Measurements from ENCODE around the gene CAND2. TPM values are rescaled to one million over a fixed set of nuclear protein-coding genes. Genes with fewer than 3 reads are reported as not detected.
"Not testable (repeated sequence)": the region's sequence is repeated elsewhere in the genome, so short reads cannot be mapped to it uniquely, and the experiment has no call there.

CAND2 gene
- total RNA-seq, 3 donors from 2014 or later = 1.3 to 14.1 (median 1.4) TPM

DNA sequence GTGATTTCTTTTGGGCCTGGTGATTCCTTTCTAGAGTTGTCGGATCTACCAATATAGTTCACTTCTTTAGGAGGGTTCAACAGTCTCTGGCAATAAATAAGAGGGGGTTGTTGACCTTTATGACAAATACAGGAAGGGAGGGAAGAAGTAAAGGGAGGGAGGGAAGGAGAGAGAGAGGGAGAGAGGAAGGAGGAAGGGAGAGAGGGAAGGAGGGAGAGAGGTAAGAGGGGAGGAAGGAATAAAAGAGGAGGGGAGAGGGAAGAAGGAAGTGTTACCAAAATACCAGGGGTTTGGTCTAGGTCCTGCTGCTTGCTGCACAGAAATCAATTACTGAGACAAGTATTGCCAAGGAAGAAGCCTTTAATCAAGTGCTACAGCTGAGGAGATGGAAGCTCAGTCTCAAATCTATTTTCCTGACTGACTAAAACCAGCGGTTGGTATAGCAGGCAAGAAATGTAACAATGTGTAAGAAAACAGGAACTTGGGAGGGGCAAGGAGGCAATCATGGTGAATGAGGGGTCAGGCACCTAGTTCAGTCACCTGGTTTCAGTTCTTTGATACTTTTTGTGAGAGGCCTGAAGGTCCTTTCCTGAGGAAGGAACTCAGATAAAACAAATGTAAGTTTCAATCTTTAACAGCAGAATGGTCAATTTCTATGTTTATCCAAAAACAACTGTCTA, 23.3 kb upstream of the CAND2 start:
- intact Hi-C loops (cut with DNase I, micrococcal nuclease) = no loop called here
- Histone ChIP-seq H3K9me3 (no peaks in the 10 kb centered on the region), H3K36me3 (ENCODE audit: low read depth) (no peaks in the 10 kb centered on the region), H3K4me1 (ENCODE audit: low read depth) (no peaks in the 10 kb centered on the region), H3K4me3 (no peak overlapping the region)
- TF ChIP-seq, protein P1, sequence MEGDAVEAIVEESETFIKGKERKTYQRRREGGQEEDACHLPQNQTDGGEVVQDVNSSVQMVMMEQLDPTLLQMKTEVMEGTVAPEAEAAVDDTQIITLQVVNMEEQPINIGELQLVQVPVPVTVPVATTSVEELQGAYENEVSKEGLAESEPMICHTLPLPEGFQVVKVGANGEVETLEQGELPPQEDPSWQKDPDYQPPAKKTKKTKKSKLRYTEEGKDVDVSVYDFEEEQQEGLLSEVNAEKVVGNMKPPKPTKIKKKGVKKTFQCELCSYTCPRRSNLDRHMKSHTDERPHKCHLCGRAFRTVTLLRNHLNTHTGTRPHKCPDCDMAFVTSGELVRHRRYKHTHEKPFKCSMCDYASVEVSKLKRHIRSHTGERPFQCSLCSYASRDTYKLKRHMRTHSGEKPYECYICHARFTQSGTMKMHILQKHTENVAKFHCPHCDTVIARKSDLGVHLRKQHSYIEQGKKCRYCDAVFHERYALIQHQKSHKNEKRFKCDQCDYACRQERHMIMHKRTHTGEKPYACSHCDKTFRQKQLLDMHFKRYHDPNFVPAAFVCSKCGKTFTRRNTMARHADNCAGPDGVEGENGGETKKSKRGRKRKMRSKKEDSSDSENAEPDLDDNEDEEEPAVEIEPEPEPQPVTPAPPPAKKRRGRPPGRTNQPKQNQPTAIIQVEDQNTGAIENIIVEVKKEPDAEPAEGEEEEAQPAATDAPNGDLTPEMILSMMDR (IDR thresholded peaks at IDR 0.05) = no peak
- no peak for ATAC-seq
- no peak for DNase-seq

GRCh38 chr3:12773710-12774086, 22.8 kb upstream of the CAND2 start:
- no peak for DNase-seq
- H3K9me3 ChIP-seq = no peaks in the 10 kb centered on the region
- no peaks in the 10 kb centered on the region for H3K4me1 ChIP-seq (ENCODE audit: low read depth)
- intact Hi-C loops (cut with DNase I, micrococcal nuclease) = no loop called here
- no peak for ATAC-seq
- no peaks in the 10 kb centered on the region for H3K36me3 ChIP-seq (ENCODE audit: low read depth)
- H3K4me3 ChIP-seq = no peak overlapping the region
- TF ChIP-seq, protein P1 (IDR thresholded peaks at IDR 0.05) = no peak

- TF ChIP-seq, protein P1 (IDR thresholded peaks at IDR 0.05) = no peak
- H3K36me3 ChIP-seq (ENCODE audit: low read depth) = no peaks in the 10 kb centered on the region
- intact Hi-C loops (cut with DNase I, micrococcal nuclease) = no loop called here
- no peak overlapping the region for H3K4me3 ChIP-seq
- H3K9me3 ChIP-seq = no peaks in the 10 kb centered on the region
- no peak for ATAC-seq
- no peaks in the 10 kb centered on the region for H3K4me1 ChIP-seq (ENCODE audit: low read depth)
- DNase-seq = no peak
Observed at GRCh38 chr3:12774619-12775018, 21.9 kb upstream of the CAND2 start.

DNA sequence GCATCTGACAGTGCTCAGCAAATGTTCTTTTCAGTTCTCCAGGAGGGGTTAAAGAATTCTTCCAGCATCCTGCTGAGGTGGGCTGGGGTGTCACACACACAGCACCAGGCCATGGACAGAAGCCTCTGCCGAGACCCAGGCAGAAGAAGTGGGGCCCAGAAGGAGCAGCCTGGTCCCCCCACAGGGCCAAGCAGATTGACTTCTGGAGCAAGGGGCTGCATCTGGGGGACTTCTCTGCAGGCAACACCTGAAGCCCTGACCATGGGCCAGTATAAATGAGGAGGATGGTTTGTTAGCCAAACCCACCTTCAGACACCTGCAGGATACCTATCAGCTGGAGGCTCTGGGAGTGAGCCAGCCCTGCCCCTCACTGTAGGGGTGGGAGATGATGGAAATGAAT, 21.3 kb upstream of the CAND2 start:
- ATAC-seq (no peak), DNase-seq (no peak)
- no peak overlapping the region for H3K4me3 ChIP-seq
- intact Hi-C loops (cut with DNase I, micrococcal nuclease) = no loop called here
- H3K9me3 ChIP-seq = no peaks in the 10 kb centered on the region
- H3K36me3 ChIP-seq (ENCODE audit: low read depth) = no peaks in the 10 kb centered on the region
- TF ChIP-seq, protein P1 (IDR thresholded peaks at IDR 0.05) = no peak
- no peaks in the 10 kb centered on the region for H3K4me1 ChIP-seq (ENCODE audit: low read depth)

- H3K4me1 ChIP-seq (ENCODE audit: low read depth); H3K9me3 ChIP-seq; ATAC-seq; DNase-seq; H3K4me3 ChIP-seq; intact Hi-C loops (cut with DNase I, micrococcal nuclease); H3K36me3 ChIP-seq (ENCODE audit: low read depth): not testable (repeated sequence)
Observed at GRCh38 chr3:12775970-12776369, 20.5 kb upstream of the CAND2 start.

- intact Hi-C loops (cut with DNase I, micrococcal nuclease) = no loop called here
- Histone ChIP-seq H3K36me3 (ENCODE audit: low read depth) (no peaks in the 10 kb centered on the region), H3K4me3 (no peak overlapping the region), H3K9me3 (no peaks in the 10 kb centered on the region), H3K4me1 (ENCODE audit: low read depth) (no peaks in the 10 kb centered on the region)
- DNase-seq = no peak
- TF ChIP-seq, protein P1 (IDR thresholded peaks at IDR 0.05) = no peak
- no peak for ATAC-seq
Observed at GRCh38 chr3:12777171-12777570, 19.3 kb upstream of the CAND2 start.
